Adrenal gland (tissue), 5 donors: ENCODE measurements around the gene ALLC.
"Not testable (repeated sequence)": the region's sequence is repeated elsewhere in the genome, so short reads cannot be mapped to it uniquely, and the experiment has no call there.

Experiments used
- CTCF ChIP-seq, 6 experiments: fragments of 450-650 bp in 4 of 6; fragments of 200-600 bp in 2 of 6; sonication (generic) in 1 of 6; IDR thresholded peaks; 1 replicate in 5 of 6; 2 replicates in 1 of 6; pipeline versions ENCODE4 v1.5.1 to v1.8.0; 2016 to 2021; ENCODE audit warnings: antibody characterized with exemption in 6 of 6, mild to moderate bottlenecking in 2 of 6, moderate library complexity in 1 of 6
- POLR2A ChIP-seq, 2 donors: fragments of 450-650 bp; IDR thresholded peaks; one replicate each; pipeline ENCODE4 v1.6.1; 2017; ENCODE audit warnings: antibody characterized with exemption in 2 of 2, mild to moderate bottlenecking in 2 of 2, moderate library complexity in 1 of 2
- donor health status: DM: no; HTN: no; CAD: no.

- not testable (repeated sequence) for TF ChIP-seq CTCF, POLR2A (IDR thresholded peaks at IDR 0.05)
Measured at GRCh38 chr2:3660640-3661039, 2.6 kb downstream of the ALLC start.
